GM11168 (cell line): ENCODE results near the gene TOR4A.
"Not testable (repeated sequence)": the region's sequence is repeated elsewhere in the genome, so short reads cannot be mapped to it uniquely, and the experiment has no call there.

ENCODE experiments used
- in situ Hi-C: fragments of 300-500 bp; cut with MboI; formaldehyde crosslinking; loops from one replicate; pipeline ENCODE4 v1.12.0; 2022; ENCODE audit warnings: low sequenced_read_pairs; ENCODE audit not compliant: unreplicated experiment

Gene TOR4A

GRCh38 chr9:137237759-137238726 lies 39.5 kb upstream of the TOR4A start:
- in situ Hi-C loops, result no loop called here

DNA sequence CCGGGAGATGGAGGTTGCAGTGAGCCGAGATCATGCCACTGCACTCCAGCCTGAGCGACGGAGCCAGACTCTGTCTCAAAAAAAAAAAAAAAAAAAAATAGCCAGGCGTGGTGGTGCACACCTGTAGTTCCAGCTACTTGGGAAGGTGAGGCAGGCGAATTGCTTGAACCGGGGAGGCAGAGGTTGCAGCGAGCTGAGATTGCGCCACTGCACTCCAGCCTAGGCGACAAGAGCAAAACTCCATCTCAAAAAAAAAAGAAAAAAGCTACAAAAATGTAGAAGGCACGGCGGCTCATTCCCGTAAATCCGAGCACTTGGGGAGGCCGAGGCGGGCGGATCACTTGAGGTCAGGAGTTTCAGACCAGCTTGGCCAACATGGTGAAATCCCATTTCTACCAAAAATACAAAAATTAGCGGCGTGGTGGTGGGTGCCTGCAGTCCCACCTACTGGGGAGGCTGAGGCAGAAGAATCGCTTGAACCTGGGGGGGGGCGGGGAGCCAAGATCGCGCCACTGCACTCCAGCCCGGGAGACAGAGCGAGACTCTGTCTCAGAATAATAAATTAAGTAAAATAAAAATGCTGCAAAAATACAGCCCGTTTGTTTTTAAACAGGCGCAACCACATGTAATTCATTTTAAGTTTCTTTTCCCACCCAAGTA lies 37.9 kb upstream of the TOR4A start:
- in situ Hi-C loops, result not testable (repeated sequence)

GRCh38 chr9:137240318-137240840 lies 37.1 kb upstream of the TOR4A start:
- in situ Hi-C loops, result no loop called here

DNA sequence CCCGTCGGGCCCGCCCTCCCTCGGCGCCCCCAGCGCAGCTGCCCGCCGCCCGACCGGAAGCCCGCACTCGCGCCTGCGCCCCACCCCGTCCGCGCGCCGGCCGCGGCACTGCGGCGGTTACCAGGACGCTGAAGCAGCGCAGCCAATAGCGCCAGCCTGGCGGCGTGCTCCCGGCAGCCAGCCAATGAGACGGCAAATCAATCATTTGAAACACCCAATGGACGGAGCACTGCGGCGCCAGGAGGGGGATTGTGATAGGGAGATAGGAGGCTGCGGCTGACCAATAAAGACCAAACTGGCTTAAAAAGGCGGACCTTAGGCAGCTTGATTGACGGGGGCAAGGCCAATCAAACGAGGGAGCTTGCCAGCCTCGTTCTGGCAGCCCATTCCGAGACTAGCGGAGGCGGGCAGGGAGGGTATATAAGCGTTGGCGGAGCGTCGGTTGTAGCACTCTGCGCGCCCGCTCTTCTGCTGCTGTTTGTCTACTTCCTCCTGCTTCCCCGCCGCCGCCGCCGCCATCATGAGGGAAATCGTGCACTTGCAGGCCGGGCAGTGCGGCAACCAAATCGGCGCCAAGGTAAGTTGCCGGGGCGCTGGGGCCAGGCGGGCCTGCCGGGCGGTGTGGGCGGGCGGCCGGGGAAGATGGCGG lies 36.6 kb upstream of the TOR4A start, which contains the start of gene TUBB4B:
TUBB4B (plus strand) TSS at position 447 of the 649 bp plus-strand sequence; CDS start at position 521, 74 bp downstream.
- in situ Hi-C loops, result no loop called here

DNA sequence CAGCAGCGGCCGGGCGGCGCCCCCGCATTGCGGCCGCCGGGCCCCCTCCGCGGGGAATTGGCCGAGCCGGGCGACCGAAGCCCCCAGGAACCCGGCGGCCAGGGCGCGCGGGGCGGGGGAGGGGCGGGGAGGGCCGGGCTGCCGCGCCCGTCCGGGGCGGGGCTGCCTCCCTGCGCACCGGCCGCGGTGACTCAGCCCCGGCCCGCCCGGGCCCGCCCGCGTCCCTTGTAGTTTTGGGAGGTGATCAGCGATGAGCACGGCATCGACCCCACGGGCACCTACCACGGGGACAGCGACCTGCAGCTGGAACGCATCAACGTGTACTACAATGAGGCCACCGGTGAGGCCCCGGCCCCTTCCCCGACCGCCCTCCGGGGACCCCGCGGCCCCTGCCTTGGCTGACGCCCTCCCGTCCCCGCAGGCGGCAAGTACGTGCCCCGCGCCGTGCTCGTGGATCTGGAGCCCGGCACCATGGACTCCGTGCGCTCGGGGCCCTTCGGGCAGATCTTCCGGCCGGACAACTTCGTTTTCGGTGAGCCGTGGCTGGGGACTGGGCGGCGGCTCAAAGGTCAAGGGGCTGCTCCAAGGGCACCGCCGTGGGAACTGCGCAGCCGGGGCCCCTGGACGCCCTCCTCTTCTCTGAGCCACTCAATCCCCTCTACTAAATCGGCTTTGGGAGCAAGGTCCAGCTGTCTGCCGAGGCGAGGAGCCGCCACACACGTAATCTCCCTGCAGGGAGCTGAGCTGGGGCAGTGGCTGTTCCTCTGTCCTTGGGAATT lies 35.8 kb upstream of the TOR4A start:
- in situ Hi-C loops, result no loop called here

- in situ Hi-C loops, result no loop called here
These were observed 35.0 kb upstream of the TOR4A start for GRCh38 chr9:137242269-137243203.

DNA sequence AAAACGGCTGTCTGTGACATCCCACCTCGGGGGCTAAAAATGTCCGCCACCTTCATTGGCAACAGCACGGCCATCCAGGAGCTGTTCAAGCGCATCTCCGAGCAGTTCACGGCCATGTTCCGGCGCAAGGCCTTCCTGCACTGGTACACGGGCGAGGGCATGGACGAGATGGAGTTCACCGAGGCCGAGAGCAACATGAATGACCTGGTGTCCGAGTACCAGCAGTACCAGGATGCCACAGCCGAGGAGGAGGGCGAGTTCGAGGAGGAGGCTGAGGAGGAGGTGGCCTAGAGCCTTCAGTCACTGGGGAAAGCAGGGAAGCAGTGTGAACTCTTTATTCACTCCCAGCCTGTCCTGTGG lies 34.3 kb upstream of the TOR4A start:
- in situ Hi-C loops, result not testable (repeated sequence)

- in situ Hi-C loops, result no loop called here
These were observed 33.7 kb upstream of the TOR4A start for GRCh38 chr9:137243626-137244485.

DNA sequence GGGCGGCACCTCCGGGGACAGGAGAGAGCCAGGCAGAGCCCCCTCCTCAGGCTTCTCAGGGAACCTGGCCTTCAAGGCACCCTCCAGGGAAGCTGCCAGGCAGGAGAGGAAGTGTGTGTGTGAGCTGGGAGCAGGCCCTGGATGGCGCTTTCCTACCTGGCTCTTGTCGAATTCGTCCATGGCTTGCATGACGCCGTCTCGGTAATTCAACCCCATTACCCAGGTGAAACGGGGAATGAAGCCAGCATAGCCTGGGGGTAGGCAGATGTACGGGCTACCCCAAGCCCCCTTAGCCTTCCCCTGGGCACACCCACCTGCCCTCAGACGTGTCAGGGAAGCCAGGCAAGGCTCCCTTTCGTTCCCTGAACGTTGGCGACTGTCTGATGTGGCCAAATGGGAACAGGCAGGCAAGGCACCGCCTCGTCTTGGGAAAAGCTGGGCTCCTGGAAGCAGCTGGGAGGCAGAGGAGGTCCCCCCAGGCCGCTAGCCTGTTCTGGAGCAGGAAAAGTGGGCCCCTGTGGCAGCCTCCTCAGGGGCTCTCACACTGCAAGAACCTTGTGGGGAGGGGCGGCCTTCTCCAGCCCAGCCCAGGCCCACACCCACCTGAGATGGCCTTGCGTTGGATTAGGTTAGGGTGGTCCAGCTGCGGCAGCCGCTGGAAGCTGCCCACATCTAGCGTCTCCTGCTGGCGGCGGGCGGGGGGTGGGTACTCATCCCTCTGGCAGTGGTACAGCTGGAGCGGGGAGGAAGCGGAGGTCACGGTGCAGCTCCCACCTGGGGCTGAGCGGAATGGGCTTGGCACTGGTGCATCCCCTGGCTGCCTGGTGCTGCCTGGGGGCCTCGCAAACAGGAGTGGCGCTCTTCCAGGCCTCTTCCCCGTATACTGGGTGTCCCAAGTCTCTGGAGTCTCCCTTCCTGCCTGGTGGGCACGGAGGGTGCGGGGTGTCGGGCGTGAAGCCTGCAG lies 32.8 kb upstream of the TOR4A start:
- in situ Hi-C loops, result no loop called here

DNA sequence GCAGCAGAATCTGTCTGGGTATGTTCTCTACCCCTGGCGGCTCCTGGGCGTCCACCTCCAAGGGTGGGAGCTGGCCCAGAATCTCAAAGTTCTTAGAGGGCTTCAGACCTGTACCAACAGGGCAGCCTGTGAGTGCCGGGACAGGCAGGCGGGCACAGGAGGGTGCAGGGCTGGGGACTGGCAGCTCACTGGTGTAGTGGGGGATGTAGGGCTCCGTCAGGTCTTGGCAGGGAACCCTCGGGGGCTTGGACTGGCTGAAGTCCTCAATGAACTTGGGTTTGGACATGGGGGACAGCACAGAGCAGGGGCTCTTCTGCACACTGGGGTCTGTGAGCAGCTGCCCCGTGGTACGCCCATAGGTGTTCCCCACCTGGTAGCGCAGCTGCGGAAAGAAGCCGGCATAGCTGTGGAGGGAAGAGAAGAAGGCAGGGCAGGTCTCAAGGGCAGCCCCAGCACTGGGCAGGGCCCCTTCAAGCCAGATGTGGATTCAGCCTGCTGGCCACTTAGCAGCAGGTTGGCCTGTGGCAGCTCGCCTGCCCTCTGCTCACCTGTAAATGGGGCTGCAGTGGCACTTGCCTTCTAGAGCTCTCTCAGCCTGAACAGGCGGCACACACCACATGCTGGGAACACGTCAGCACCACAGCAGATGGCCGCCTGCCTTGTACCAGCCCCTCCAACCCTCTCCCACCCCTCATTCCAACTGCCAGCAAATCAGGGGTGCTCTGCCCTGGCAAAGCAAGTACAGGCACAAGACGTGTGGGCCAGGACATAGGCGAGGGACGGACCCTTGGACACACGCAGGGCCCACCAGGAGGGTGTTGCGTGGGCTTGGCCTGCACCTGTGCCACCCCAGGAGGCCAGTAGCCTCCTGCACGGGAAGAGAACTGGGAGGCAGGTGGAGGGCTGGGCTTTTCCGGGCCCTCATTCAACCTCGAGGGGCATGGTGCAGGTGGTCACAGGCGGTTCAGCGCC lies 31.8 kb upstream of the TOR4A start:
- in situ Hi-C loops, result no loop called here

DNA sequence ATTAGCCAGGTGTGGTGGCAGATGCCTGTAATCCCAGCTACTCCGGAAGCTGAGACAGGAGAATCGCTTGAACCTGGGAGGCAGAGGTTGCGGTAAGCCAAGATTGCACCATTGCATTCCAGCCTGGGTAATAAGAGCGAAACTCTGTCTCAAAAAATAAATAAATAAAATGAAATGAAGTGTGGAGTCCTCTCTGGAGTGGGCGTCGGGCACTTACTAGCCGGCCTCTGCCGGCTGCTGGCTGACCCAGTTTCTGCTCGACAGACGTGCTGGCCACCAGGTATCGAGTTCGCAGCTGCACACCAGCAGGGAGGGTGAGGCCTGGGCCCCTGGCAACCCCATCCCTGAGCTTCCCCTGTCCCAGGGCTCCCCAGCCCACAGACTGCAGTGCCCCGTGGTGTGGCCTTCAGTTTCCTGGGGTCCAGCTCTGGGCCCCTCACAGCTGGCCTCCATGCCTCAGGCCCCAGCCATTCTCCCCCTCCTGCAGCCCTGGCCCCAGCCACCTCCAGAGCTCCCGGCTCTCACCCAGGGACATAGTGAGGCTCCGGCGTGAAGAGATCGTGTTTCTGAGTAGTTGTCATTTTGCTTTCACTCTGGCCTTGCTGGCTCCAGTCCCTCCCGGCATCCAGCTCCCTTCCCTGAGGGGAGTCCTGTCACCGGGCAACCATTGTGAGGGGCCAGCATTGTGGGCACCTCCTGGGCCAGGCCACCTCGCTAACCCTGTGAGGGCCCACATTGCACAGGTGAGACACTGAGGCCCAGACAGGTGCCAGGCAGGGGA lies 30.2 kb upstream of the TOR4A start:
- in situ Hi-C loops, result no loop called here

GRCh38 chr9:137247916-137248175 lies 29.7 kb upstream of the TOR4A start:
- in situ Hi-C loops, result no loop called here

DNA sequence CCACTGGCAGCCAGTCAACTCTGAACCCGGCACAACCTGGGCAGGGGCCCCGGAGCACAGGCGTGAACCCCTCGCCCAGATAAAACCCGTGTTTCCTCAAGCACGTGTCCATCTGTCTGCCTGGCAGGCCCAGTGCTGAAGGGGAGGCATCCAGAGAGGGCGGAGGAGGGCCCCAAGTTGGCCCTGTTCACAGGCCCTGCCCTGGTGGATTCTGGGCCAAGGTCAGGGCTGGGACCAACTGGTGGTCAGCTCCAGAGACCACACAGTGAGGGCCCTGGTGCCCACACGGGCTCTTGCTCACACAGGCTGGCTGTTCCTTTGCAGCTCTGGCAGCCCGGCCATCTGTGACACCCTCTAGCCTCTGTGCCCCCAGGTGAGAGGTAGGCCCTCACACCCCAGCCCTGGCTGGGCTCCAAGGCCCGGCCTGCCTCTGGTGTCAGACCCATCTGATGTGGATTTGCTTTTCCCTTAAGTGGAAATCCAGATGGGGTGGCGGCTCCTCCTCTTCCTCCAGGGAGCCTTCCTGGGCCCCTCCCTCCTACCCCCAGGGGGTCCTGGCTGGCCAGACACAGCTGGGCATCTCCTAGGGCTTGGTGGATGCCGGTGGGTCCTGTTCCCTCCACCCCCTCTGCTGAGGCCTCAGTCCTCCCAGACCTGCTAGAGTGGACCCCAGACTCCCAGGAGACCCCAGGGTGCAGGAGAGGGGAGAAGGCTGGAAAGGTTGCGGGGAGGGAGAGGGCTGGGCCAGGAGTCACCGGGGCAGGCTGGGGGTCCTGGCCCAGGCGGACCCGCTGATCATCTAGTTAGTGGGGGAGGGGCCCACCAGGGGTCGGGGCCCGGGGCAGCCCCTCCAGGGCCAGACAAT lies 27.0 kb upstream of the TOR4A start:
- in situ Hi-C loops, result no loop called here

DNA sequence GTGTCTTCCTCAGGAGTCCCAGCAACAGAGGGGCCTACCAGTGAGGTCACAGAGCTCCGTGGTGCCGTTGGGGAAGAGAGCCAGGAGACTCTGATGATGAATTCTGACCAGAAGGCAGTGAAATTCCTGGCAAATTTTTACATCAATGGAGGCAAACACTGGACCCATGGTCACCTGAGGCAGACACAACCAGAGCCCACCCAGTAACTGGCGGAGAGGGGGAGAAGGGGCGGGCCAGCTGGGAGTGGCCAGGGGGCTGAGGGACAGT lies 26.4 kb upstream of the TOR4A start, which contains the start of gene STPG3:
STPG3 (plus strand) TSS at position 93 of the 268 bp plus-strand sequence; CDS start at position 94, 1 bp downstream.
- in situ Hi-C loops, result no loop called here
